H1 (cell line): ENCODE measurements around the gene PDE3A. TPM values are rescaled to one million over a fixed set of nuclear protein-coding genes. Genes with fewer than 3 reads are reported as not detected.

Experiments used
- CTCF ChIA-PET: fragments of 300-600 bp; sonication (Branson Sonifier 250); formaldehyde crosslinking; loops from one replicate; lab custom pipeline; 2021; ENCODE audit not compliant: partially characterized antibody; lab: Charles Lee
- POLR2A ChIA-PET: fragments of 300-600 bp; sonication (Branson Sonifier 250); formaldehyde crosslinking; loops from one replicate; lab custom pipeline; 2021; ENCODE audit warnings: inconsistent platforms; ENCODE audit not compliant: partially characterized antibody; lab: Charles Lee
- DNase-seq, 2 experiments: peaks; one replicate each; pipeline versions ENCODE4 v3.0.0 to v3.0.0-alpha.2; 2010 to 2022; ENCODE audit warnings: low spot score in 2 of 2, low read depth in 1 of 2, mixed read lengths in 1 of 2
- FAIRE-seq: peaks from 2 replicates; lab custom pipeline; 2011; peaks lifted over from hg19 to GRCh38; lab: Jason Lieb, UNC
- H2AFZ ChIP-seq: 2 replicates; pipeline ENCODE4 v1.8.1; 2012; ENCODE audit warnings: low read length, inconsistent platforms
- H2AK5ac ChIP-seq: 2 replicates; pipeline ENCODE4 v1.6.1; 2013; ENCODE audit warnings: low read depth, low read length
- H2BK120ac ChIP-seq: replicated peaks from 2 replicates; pipeline ENCODE3; 2013; ENCODE audit warnings: low read depth, low read length, inconsistent platforms
- H2BK12ac ChIP-seq: 2 replicates; pipeline ENCODE4 v1.6.1; 2013; ENCODE audit warnings: low read depth, low read length
- H2BK15ac ChIP-seq: 2 replicates; pipeline ENCODE4 v1.6.1; 2013; ENCODE audit warnings: low read length
- H2BK20ac ChIP-seq: 2 replicates; pipeline ENCODE4 v1.6.1; 2013; ENCODE audit warnings: low read length
- H2BK5ac ChIP-seq: 2 replicates; pipeline ENCODE4 v1.6.1; 2013; ENCODE audit warnings: low read depth, low read length
- H3K14ac ChIP-seq: 2 replicates; pipeline ENCODE4 v1.6.1; 2013; ENCODE audit warnings: inconsistent platforms; ENCODE audit not compliant: insufficient read length
- H3K18ac ChIP-seq: 2 replicates; pipeline ENCODE4 v1.6.1; 2013; ENCODE audit warnings: low read length; ENCODE audit errors: extremely low read depth
- H3K23ac ChIP-seq: 2 replicates; pipeline ENCODE4 v1.6.1; 2013; ENCODE audit warnings: inconsistent platforms; ENCODE audit not compliant: insufficient read length
- H3K23me2 ChIP-seq: 2 replicates; pipeline ENCODE4 v1.6.1; 2013; ENCODE audit warnings: low read depth, low read length
- H3K27ac ChIP-seq: 2 replicates; pipeline ENCODE4 v1.6.1; 2011; ENCODE audit warnings: low read depth, low read length, inconsistent platforms
- H3K27me3 ChIP-seq, 4 experiments: replicated peaks in 1 of 4; 1 replicate in 1 of 4; 2 replicates in 3 of 4; pipeline versions ENCODE4 v1.6.1 to v1.8.1; 2011 to 2013; ENCODE audit warnings: low read length in 3 of 4, mild to moderate bottlenecking in 3 of 4, inconsistent platforms in 2 of 4, mixed read lengths in 2 of 4, moderate library complexity in 1 of 4; ENCODE audit not compliant: control insufficient read depth in 3 of 4, insufficient read depth in 3 of 4; ENCODE audit errors: extremely low read depth in 1 of 4
- H3K36me3 ChIP-seq, 4 experiments: 2 replicates each; pipeline versions ENCODE4 v1.6.1 to v1.8.1; 2011 to 2013; ENCODE audit warnings: mild to moderate bottlenecking in 4 of 4, low read length in 3 of 4, moderate library complexity in 2 of 4, control low read depth in 1 of 4, inconsistent platforms in 1 of 4; ENCODE audit not compliant: insufficient read depth in 4 of 4, control insufficient read depth in 2 of 4
- H3K4ac ChIP-seq: replicated peaks from 2 replicates; pipeline ENCODE3; 2013; ENCODE audit warnings: low read length, low read depth, mixed read lengths, inconsistent platforms; ENCODE audit not compliant: insufficient read length
- H3K4me1 ChIP-seq, 4 experiments: replicated peaks in 1 of 4; 1 replicate in 1 of 4; 2 replicates in 3 of 4; pipeline versions ENCODE4 v1.6.1 to v1.8.1; 2011 to 2013; ENCODE audit warnings: low read length in 3 of 4, inconsistent platforms in 2 of 4, mixed read lengths in 1 of 4; ENCODE audit not compliant: insufficient read depth in 4 of 4, control insufficient read depth in 3 of 4
- H3K4me2 ChIP-seq, 2 experiments: 2 replicates each; pipeline versions ENCODE4 v1.6.1 to v1.8.1; 2011 to 2013; ENCODE audit warnings: low read depth in 2 of 2, low read length in 2 of 2, control low read depth in 1 of 2, inconsistent platforms in 1 of 2, mild to moderate bottlenecking in 1 of 2; ENCODE audit not compliant: insufficient read depth in 1 of 2
- H3K4me3 ChIP-seq, 4 experiments: fragments of 200-600, 300-600 bp in 1 of 4; sonication (generic), shearing (Covaris generic), sonication (Bioruptor Twin) in 1 of 4; 2 replicates each; pipeline versions ENCODE4 v1.5.1 to v1.8.1; 2011 to 2016; ENCODE audit warnings: low read length in 4 of 4, low read depth in 3 of 4, control low read depth in 2 of 4, inconsistent platforms in 2 of 4, mild to moderate bottlenecking in 2 of 4, mixed read lengths in 1 of 4, moderate library complexity in 1 of 4; ENCODE audit not compliant: insufficient read depth in 2 of 4; ENCODE audit errors: extremely low read depth in 1 of 4
- H3K56ac ChIP-seq: replicated peaks from 2 replicates; pipeline ENCODE3; 2013; ENCODE audit warnings: low read depth, mild to moderate bottlenecking, mixed read lengths, low read length, inconsistent platforms; ENCODE audit not compliant: insufficient read length
- H3K79me1 ChIP-seq: 2 replicates; pipeline ENCODE4 v1.6.1; 2013; ENCODE audit warnings: low read depth, low read length, control low read depth
- H3K79me2 ChIP-seq, 2 experiments: 2 replicates each; pipeline versions ENCODE4 v1.6.1 to v1.8.1; 2012 to 2013; ENCODE audit warnings: low read length in 2 of 2, mild to moderate bottlenecking in 2 of 2, inconsistent platforms in 1 of 2; ENCODE audit not compliant: insufficient read depth in 2 of 2, control insufficient read depth in 1 of 2
- H3K9ac ChIP-seq, 4 experiments: replicated peaks in 1 of 4; 1 replicate in 1 of 4; 2 replicates in 3 of 4; pipeline versions ENCODE4 v1.6.1 to v1.8.1; 2011 to 2013; ENCODE audit warnings: low read depth in 3 of 4, low read length in 3 of 4, control low read depth in 2 of 4, mild to moderate bottlenecking in 2 of 4, moderate library complexity in 2 of 4, inconsistent platforms in 1 of 4; ENCODE audit errors: extremely low read depth in 1 of 4
- H3K9me3 ChIP-seq, 2 experiments: 2 replicates each; pipeline versions ENCODE4 v1.6.1 to v1.8.1; 2012 to 2013; ENCODE audit warnings: mild to moderate bottlenecking in 2 of 2, moderate library complexity in 2 of 2, control low read depth in 1 of 2, inconsistent platforms in 1 of 2, low read depth in 1 of 2, low read length in 1 of 2, mixed read lengths in 1 of 2; ENCODE audit not compliant: insufficient read depth in 2 of 2
- H4K20me1 ChIP-seq, 2 experiments: replicated peaks in 1 of 2; 2 replicates each; pipeline versions ENCODE3 to v1.8.1; 2011 to 2013; ENCODE audit warnings: inconsistent platforms in 2 of 2, low read length in 2 of 2, mild to moderate bottlenecking in 1 of 2; ENCODE audit not compliant: insufficient read depth in 2 of 2, control insufficient read depth in 1 of 2
- H4K5ac ChIP-seq: 2 replicates; pipeline ENCODE4 v1.6.1; 2013; ENCODE audit warnings: low read length, low read depth, mixed read lengths, inconsistent platforms; ENCODE audit not compliant: insufficient read length
- H4K8ac ChIP-seq: 2 replicates; pipeline ENCODE4 v1.8.0; 2013; ENCODE audit warnings: mild to moderate bottlenecking, moderate library complexity, low read length, inconsistent platforms; ENCODE audit not compliant: insufficient read depth; ENCODE audit errors: extremely low read depth
- H4K91ac ChIP-seq: replicated peaks from 2 replicates; pipeline ENCODE3; 2013; ENCODE audit warnings: low read length, mixed read lengths, inconsistent platforms; ENCODE audit not compliant: insufficient read length
- ASH2L ChIP-seq: fragments of 200-600, 300-600 bp; sonication (generic); IDR thresholded peaks from one replicate; pipeline ENCODE4 v1.7.1; 2017; ENCODE audit warnings: low read length
- BACH1 ChIP-seq: IDR thresholded peaks from 2 replicates; pipeline ENCODE4 v1.6.1; 2012; ENCODE audit warnings: low read length, improper control_type of control experiment
- CHD2 ChIP-seq: IDR thresholded peaks from 2 replicates; pipeline ENCODE4 v1.6.1; 2012; ENCODE audit warnings: low read length, improper control_type of control experiment
- CREB1 ChIP-seq: IDR thresholded peaks from 2 replicates; pipeline ENCODE4 v1.6.1; 2012; ENCODE audit warnings: inconsistent platforms
- EP300 ChIP-seq, 2 experiments: IDR thresholded peaks; 1 replicate in 1 of 2; 2 replicates in 1 of 2; pipeline ENCODE4 v1.6.1; 2011 to 2012; ENCODE audit warnings: low read depth in 2 of 2, low read length in 2 of 2, mild to moderate bottlenecking in 2 of 2, borderline replicate concordance in 1 of 2, inconsistent platforms in 1 of 2, moderate library complexity in 1 of 2
- FOSL1 ChIP-seq: IDR thresholded peaks from 2 replicates; pipeline ENCODE4 v1.6.1; 2011; ENCODE audit warnings: mild to moderate bottlenecking, low read depth, low read length, moderate library complexity; ENCODE audit not compliant: insufficient read depth
- KDM4A ChIP-seq: IDR thresholded peaks from one replicate; pipeline ENCODE4 v1.7.1; 2012; ENCODE audit warnings: low read depth, mild to moderate bottlenecking, moderate library complexity, low read length, inconsistent platforms; ENCODE audit not compliant: severe bottlenecking
- MAFK ChIP-seq: IDR thresholded peaks from 2 replicates; pipeline ENCODE4 v1.6.1; 2012; ENCODE audit warnings: low read depth, mild to moderate bottlenecking, improper control_type of control experiment, low read length
- POU5F1 ChIP-seq: IDR thresholded peaks from 2 replicates; pipeline ENCODE4 v1.6.1; 2011; ENCODE audit warnings: low read depth, mild to moderate bottlenecking, low read length, moderate library complexity
- RBBP5 ChIP-seq: IDR thresholded peaks from 2 replicates; pipeline ENCODE4 v1.7.1; 2012; ENCODE audit warnings: low read depth, mild to moderate bottlenecking, inconsistent platforms, low read length, moderate library complexity, borderline replicate concordance
- SIX5 ChIP-seq: IDR thresholded peaks from 2 replicates; pipeline ENCODE4 v1.6.1; 2011; ENCODE audit warnings: mild to moderate bottlenecking, low read depth, low read length
- TBP ChIP-seq: IDR thresholded peaks from 2 replicates; pipeline ENCODE4 v1.6.1; 2011; ENCODE audit warnings: low read depth, low read length, improper control_type of control experiment
- YY1 ChIP-seq: IDR thresholded peaks from 2 replicates; pipeline ENCODE4 v1.6.1; 2011; ENCODE audit warnings: low read depth, mild to moderate bottlenecking, low read length
- ZNF274 ChIP-seq: IDR thresholded peaks from 2 replicates; pipeline ENCODE4 v1.7.0; 2012; ENCODE audit warnings: low read length, borderline replicate concordance; ENCODE audit errors: extremely low read depth
- WGBS, 2 experiments: shearing (Covaris generic) in 1 of 2; methylation state at CpG; one replicate each; pipeline versions ENCODE4 v1.1.6 to v1.1.7; 2013 to 2015; ENCODE audit warnings: low lambda C conversion rate in 2 of 2, mixed read lengths in 2 of 2, inconsistent platforms in 1 of 2, low coverage in 1 of 2, missing lambda C conversion rate in 1 of 2; ENCODE audit not compliant: insufficient replicate concordance in 2 of 2, insufficient coverage in 1 of 2, insufficient read length in 1 of 2; ENCODE audit errors: extremely low coverage in 1 of 2, missing lambda C conversion rate in 1 of 2; 5-methylcytosine and 5-hydroxymethylcytosine counted together
- polyA plus RNA-seq, 7 experiments: library from polyadenylated mRNA; depleted of rRNA in 3 of 7; stranded (reverse) in 5 of 7; unstranded in 2 of 7; fragments of >200 nt in 5 of 7; fragments of 200-250 nt in 2 of 7; gene quantifications; 1 replicate in 5 of 7; 2 replicates in 1 of 7; 4 replicates in 1 of 7; pipeline versions ENCODE4 v1.2.1 to v1.2.3, GENCODE V29; 2011 to 2013; ENCODE audit warnings: missing spikeins in 2 of 7, mixed read lengths in 2 of 7
- total RNA-seq: library from RNA; stranded (reverse); fragmentation: NEBNext Ultra II Directional; extraction: Animal tissue kit (Norgen Biotek cat#: 25700); gene quantifications from 2 replicates; pipeline ENCODE4 v1.2.1, GENCODE V29; 2021
- TF ChIP-seq, protein P1 (sequence below): IDR thresholded peaks from 2 replicates; pipeline ENCODE4 v1.6.1; 2012; ENCODE audit warnings: inconsistent platforms

PDE3A gene
- total and polyA plus RNA-seq, 2 of the 8 experiments (the other 6 are each of a cell fraction or from before 2014, with no cell fraction given) = 1.4 to 3.4 TPM

GRCh38 chr12:20403230-20403629, 34.9 kb downstream of the PDE3A start:
- no peaks in the 10 kb centered on the region for H3K27me3 ChIP-seq
- no peak overlapping the region for H3K14ac ChIP-seq
- no peaks in the 10 kb centered on the region for H4K20me1 ChIP-seq
- POLR2A ChIA-PET = no interaction called here
- TF ChIP-seq FOSL1 = no peak
- no peak for TF ChIP-seq EP300 (IDR thresholded peaks at IDR 0.05; ENCODE audit: borderline replicate concordance in 1 of 2, low read depth in 2 of 2, low read length in 2 of 2)
- no peak for TF ChIP-seq KDM4A
- no peak for TF ChIP-seq YY1
- TF ChIP-seq SIX5 = no peak
- no peak for TF ChIP-seq POU5F1
- TF ChIP-seq RBBP5 = no peak
- no peak for TF ChIP-seq CHD2
- TF ChIP-seq, protein P1, sequence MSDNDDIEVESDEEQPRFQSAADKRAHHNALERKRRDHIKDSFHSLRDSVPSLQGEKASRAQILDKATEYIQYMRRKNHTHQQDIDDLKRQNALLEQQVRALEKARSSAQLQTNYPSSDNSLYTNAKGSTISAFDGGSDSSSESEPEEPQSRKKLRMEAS = no peak
- no peak for TF ChIP-seq TBP
- TF ChIP-seq ZNF274 = no peak
- TF ChIP-seq MAFK = no peak
- TF ChIP-seq CREB1 = no peak
- TF ChIP-seq ASH2L = no peak
- no peak for TF ChIP-seq BACH1
- TF ChIP-seq, all 59 proteins: peak for 0
- Histone ChIP-seq H3K27ac (no peak overlapping the region), H3K9me3 (no peaks in the 10 kb centered on the region), H3K4me2 (peak overlapping the region; percentile 5 to 36; a peak in 2 of 4 replicates), H3K79me1 (no peaks in the 10 kb centered on the region), H2AFZ (no peak overlapping the region), H4K91ac (no peak overlapping the region), H2AK5ac (no peak overlapping the region), H3K4me1 (peaks cover 0 to 8% (median 3%) of the 10 kb centered on the region in 4 experiments; a peak in 4 of 7 replicates), H3K23ac (no peak overlapping the region), H3K23me2 (no peaks in the 10 kb centered on the region), H3K4me3 (peak overlapping the region in 1 of 4 experiments; percentile 28; a peak in 1 of 8 replicates), H2BK5ac (no peak overlapping the region), H2BK20ac (no peak overlapping the region), H3K79me2 (no peaks in the 10 kb centered on the region), H2BK12ac (no peak overlapping the region), H4K5ac (no peak overlapping the region), H3K18ac (no peak overlapping the region), H4K8ac (no peak overlapping the region), H2BK120ac (no peak overlapping the region), H3K56ac (no peak overlapping the region), H3K9ac (no peak overlapping the region), H3K4ac (no peak overlapping the region), H3K36me3 (no peaks in the 10 kb centered on the region), H2BK15ac (no peak overlapping the region)
- 7% methylated on average over 2 of the region's 2 CpGs; no CpG with 5 or more reads in 1 of the 2 experiments for WGBS, 2 experiments
- no peak for DNase-seq
- CTCF ChIA-PET = no interaction called here
- peak; percentile 39 for FAIRE-seq
